Mucosa of rectum (tissue), 2 donors: Measurements from ENCODE around the gene TBPL2.

Experiments
- H3K27ac ChIP-seq, 2 donors: one replicate each; pipeline ENCODE4 v1.7.0; 2013; ENCODE audit warnings: inconsistent platforms in 2 of 2, low read depth in 2 of 2, low read length in 2 of 2
- H3K27me3 ChIP-seq, 2 donors: one replicate each; pipeline ENCODE4 v1.7.0; 2013; ENCODE audit warnings: low read length in 2 of 2; ENCODE audit not compliant: control insufficient read depth in 2 of 2, insufficient read depth in 2 of 2
- H3K36me3 ChIP-seq, 2 donors: one replicate each; pipeline ENCODE4 v1.7.0; 2013; ENCODE audit warnings: low read length in 2 of 2; ENCODE audit not compliant: control insufficient read depth in 2 of 2, insufficient read depth in 2 of 2
- H3K4me1 ChIP-seq, 2 donors: one replicate each; pipeline ENCODE4 v1.7.0; 2013; ENCODE audit warnings: low read length in 2 of 2, mild to moderate bottlenecking in 1 of 2; ENCODE audit not compliant: control insufficient read depth in 2 of 2, insufficient read depth in 2 of 2
- H3K4me3 ChIP-seq, 2 donors: one replicate each; pipeline ENCODE4 v1.7.0; 2013; ENCODE audit warnings: low read length in 2 of 2
- H3K9ac ChIP-seq, 2 donors: one replicate each; pipeline ENCODE4 v1.7.0; 2013; ENCODE audit warnings: low read length in 2 of 2, low read depth in 1 of 2, mild to moderate bottlenecking in 1 of 2
- H3K9me3 ChIP-seq, 2 donors: one replicate each; pipeline ENCODE4 v1.7.0; 2013; ENCODE audit warnings: low read length in 2 of 2; ENCODE audit not compliant: control insufficient read depth in 2 of 2
- donor health status: healthy.
- donor health status: Normal muscosa, but diverticular disease.

TBPL2 gene

DNA sequence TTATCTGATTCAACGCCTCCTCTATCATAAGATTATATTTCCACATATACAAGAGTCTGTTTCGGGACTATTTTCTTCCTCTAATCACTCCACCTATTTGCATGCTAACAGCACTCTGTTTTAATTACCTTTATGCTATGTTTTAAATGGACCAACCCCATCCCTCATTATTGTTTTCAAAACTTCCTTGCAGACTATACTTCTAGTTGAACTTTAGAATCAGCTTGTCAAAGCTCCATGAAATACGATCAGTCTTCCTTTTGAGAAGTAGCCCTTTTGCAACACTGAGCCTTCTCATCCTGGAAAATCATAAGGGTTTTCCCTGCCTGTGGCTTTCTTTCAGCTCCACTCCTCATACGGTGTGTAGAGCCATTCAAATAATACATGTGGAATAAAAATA lies 65.6 kb downstream of the TBPL2 start:
- Histone ChIP-seq H3K9ac (no peak overlapping the region), H3K27me3 (no peaks in the 10 kb centered on the region), H3K36me3 (peaks cover 17 to 29% of the 10 kb centered on the region in 2 donors), H3K9me3 (no peaks in the 10 kb centered on the region), H3K4me1 (no peaks in the 10 kb centered on the region), H3K4me3 (no peak overlapping the region), H3K27ac (no peak overlapping the region)

DNA sequence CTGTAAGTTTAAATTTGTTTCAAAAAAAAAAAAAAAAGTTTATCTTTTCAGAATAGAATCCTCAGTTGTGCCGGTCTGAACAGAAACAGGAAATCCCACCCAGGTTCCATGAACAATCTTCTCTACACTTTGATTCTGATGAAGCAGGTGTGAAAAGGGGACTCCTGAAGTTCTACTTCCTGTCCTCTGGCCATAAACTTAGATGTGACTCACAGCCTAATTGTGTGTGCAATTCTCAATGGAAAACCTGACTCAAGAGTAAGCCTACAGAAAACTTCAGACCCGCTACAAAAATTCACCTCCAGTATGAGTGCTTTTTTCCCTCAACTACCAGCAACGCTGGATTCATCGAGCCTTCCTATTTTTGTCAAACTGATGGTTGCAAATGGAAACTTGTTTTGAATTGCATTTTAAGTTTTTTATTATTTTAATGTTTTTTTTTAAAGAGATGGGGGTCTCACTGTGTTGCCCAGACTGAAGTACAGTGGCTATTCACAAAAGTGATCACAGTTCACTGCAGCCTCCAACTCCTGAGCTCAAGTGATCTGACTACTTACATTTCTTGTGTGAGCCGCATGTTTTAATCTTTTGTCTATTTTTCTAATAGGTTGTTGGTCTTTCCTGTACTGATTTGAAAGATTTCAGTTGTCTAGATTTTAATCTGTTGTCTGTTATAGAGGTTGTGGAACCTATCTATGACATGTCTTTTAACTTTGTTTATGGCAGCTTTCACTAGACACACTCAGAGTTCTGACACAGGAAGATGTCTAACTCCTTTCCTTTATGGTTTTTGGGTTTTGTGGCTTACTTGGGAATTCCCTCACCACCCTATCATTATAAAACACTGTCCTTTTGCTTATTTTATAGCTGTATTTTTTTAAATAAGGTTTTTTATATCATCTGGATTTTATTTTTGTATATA lies 66.4 kb downstream of the TBPL2 start:
- Histone ChIP-seq H3K9ac (no peak overlapping the region), H3K4me1 (no peaks in the 10 kb centered on the region), H3K36me3 (peaks cover 21 to 33% of the 10 kb centered on the region in 2 donors), H3K27ac (no peak overlapping the region), H3K9me3 (no peaks in the 10 kb centered on the region), H3K4me3 (no peak overlapping the region), H3K27me3 (no peaks in the 10 kb centered on the region)

DNA sequence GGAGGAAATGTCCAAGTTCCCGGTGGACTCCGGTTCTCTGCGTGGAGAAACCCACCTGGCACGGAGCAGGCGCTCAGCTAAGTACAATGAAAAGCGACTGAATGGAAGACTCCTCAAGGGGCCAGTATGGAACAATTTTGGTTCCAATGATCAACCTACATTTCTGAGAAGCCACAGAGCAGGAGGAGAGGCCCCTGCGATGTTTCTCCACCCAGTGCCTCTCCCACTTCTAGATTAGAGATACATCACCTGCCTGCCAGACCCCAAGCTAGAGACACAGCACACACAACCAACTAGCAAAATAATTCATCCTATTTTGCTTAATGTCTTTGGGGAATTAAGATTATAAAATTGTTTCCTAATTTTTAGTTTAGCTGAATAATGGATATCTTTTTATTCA lies 67.6 kb downstream of the TBPL2 start:
- peaks cover 21 to 31% of the 10 kb centered on the region in 2 donors for H3K36me3 ChIP-seq
- H3K27ac ChIP-seq, result no peak overlapping the region
- no peaks in the 10 kb centered on the region for H3K9me3 ChIP-seq
- H3K4me1 ChIP-seq, result no peaks in the 10 kb centered on the region
- H3K9ac ChIP-seq, result no peak overlapping the region
- no peaks in the 10 kb centered on the region for H3K27me3 ChIP-seq
- H3K4me3 ChIP-seq, result no peak overlapping the region

DNA sequence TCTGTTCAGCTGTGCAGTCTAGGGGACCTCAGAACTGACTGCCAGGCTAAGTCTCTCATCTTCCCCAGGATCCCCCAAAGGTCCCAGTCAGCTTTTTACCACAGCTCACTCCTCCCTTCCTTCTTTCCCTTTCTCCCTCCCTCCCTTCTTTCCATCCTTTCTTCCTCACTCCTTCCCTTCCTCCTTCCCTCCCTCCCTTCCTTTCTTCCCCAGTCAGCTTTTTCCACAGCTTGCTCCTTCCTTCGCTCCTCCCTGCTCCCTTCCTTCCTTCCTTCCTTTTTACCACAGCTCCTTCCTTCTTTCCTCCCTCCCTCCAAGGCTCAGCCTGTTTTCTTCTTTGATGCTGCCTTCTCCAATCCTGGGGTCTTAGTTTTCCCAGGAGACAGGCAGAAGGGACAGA lies 68.0 kb downstream of the TBPL2 start:
- Histone ChIP-seq H3K27me3 (no peaks in the 10 kb centered on the region), H3K36me3 (peaks cover 18 to 29% of the 10 kb centered on the region in 2 donors), H3K9ac (no peak overlapping the region), H3K9me3 (no peaks in the 10 kb centered on the region), H3K4me1 (no peaks in the 10 kb centered on the region), H3K4me3 (no peak overlapping the region), H3K27ac (no peak overlapping the region)

DNA sequence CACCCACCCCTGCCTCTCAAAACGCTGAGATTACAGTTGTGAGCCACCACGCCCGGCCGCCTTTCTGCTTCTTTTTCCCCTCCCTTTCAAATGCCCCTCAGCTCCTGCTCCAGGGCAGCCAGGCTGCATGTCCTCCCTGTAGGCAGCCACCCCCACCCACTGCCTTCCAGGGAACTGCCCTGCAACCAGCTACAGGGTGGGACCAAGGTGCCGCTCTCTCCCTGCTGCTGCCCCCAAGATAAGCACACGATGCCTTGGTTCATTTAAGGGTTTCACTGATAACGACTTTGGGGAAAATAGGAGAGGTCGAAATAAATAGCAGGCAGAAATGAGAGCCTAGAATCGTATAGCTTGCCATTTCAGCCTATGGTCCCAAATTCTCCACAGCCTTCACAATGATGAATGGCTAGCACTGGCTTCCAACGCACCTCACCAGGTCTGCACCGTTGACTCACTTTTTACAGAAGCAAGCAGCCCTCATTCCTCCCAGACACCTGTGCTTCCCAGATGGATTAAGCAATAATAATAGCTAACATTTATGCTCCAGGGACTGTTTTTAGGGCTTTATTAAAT lies 69.4 kb downstream of the TBPL2 start:
- Histone ChIP-seq H3K27ac (no peak overlapping the region), H3K9ac (no peak overlapping the region), H3K4me1 (peaks cover 0 to 3% of the 10 kb centered on the region in 2 donors), H3K9me3 (no peaks in the 10 kb centered on the region), H3K36me3 (peaks cover 8 to 16% of the 10 kb centered on the region in 2 donors), H3K4me3 (no peak overlapping the region), H3K27me3 (no peaks in the 10 kb centered on the region)

DNA sequence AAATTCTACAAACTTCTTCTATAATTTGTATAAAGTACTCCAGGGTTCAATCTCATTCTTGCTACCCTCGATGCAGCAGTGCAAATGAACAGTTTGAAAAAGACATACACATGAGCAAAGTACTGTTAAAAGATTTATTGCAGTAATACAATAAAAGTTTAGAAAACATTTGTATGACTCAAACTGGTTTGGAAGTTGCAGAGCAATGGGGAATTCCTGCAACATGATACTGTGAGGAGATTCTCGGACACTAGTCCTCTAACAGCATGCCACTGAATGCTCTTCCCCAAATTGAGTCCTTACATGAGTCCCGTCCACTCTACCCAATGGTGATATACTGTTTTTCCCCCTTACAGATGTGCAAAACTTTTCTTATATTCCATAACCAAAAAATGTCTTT lies 74.1 kb downstream of the TBPL2 start:
- Histone ChIP-seq H3K9ac (no peak overlapping the region), H3K4me3 (no peak overlapping the region), H3K36me3 (peaks cover 10 to 17% of the 10 kb centered on the region in 2 donors), H3K27ac (no peak overlapping the region), H3K9me3 (no peaks in the 10 kb centered on the region), H3K4me1 (peaks cover 2 to 6% of the 10 kb centered on the region in 2 donors), H3K27me3 (no peaks in the 10 kb centered on the region)
